Measurements from ENCODE around the gene PRLR. TPM values are rescaled to one million over a fixed set of nuclear protein-coding genes. Genes with fewer than 3 reads are reported as not detected.

PRLR gene
- total and polyA plus RNA-seq, 8 donors = 0.61 to 16.6 (median 8.1) TPM

DNA sequence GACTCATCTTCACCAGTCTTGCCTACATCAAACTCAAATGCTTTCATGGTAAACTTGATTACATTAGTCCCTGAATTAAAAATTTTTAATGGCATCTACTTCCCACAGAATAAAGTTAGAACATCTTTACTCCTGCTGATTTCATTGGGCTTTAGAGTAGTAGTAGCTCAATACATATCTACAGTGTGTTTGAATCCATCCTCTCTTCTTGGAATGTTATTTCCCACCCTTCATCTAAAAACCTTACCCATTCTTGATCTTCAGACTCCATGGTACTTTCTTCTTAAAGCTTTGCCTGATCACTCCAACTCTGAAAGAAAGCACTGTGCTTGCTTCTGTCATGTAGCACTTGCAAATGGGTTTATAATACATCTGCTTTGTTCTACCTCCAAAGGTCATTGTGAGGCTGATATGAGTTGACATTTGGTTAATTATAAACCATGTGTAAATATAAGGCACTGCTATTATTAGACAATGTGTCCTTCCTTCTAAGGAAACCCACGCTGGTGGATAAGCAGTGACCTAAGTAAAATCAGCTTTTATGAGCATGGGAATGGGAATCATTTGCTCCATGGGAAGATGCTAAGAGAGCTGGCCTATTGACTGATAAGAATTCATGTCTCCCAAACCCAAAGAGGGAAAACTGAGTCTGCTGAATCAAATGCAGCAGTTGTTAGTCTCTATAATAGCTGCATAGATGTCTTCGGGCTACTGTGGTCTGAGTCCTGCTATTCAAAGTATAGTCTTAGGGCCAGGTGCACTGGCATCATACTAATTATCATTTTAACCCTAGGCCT lies 7.5 kb upstream of the PRLR start:
- Histone ChIP-seq H3K36me3 (no peaks in the 10 kb centered on the region), H3K4me3 (no peak overlapping the region), H3K27ac (peak overlapping the region in 3 of 4 donors; percentile 19 to 83 (median 60)), H3K27me3 (no peaks in the 10 kb centered on the region), H3K4me1 (peaks cover 11 to 38% (median 23%) of the 10 kb centered on the region in 3 donors), H3K9me3 (no peaks in the 10 kb centered on the region)
- ATAC-seq (peak; percentile 93 to 98 (median 94)), FAIRE-seq (peak; percentile 86), DNase-seq (peak in 2 of 6 donors; percentile 37 to 52)
- intact Hi-C loops (cut with DNase I) = no loop called here
- TF ChIP-seq, protein P1, sequence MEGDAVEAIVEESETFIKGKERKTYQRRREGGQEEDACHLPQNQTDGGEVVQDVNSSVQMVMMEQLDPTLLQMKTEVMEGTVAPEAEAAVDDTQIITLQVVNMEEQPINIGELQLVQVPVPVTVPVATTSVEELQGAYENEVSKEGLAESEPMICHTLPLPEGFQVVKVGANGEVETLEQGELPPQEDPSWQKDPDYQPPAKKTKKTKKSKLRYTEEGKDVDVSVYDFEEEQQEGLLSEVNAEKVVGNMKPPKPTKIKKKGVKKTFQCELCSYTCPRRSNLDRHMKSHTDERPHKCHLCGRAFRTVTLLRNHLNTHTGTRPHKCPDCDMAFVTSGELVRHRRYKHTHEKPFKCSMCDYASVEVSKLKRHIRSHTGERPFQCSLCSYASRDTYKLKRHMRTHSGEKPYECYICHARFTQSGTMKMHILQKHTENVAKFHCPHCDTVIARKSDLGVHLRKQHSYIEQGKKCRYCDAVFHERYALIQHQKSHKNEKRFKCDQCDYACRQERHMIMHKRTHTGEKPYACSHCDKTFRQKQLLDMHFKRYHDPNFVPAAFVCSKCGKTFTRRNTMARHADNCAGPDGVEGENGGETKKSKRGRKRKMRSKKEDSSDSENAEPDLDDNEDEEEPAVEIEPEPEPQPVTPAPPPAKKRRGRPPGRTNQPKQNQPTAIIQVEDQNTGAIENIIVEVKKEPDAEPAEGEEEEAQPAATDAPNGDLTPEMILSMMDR (IDR thresholded peaks at IDR 0.05) = no peak
- 20 to 22% methylated on average over 2 of the region's 2 CpGs for WGBS, 2 donors

DNA sequence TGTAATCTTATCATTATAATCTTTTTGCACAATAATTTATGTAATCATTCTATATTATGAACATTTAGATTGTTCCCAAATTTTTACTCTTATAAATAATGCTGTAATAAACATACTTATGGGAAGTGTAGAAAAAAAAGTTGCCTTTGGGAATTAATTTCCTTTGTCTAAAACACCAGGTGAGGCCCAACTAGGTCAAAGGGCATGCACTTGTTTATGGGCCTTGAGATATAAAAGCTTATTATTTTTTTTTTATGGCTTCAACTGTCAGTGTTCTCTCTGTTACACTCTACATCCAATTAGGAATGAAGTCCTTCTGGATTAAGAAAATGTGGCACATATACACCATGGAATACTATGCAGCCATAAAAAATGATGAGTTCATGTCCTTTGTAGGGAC lies 6.5 kb upstream of the PRLR start:
- H3K27ac ChIP-seq = no peak overlapping the region
- TF ChIP-seq, protein P1 (IDR thresholded peaks at IDR 0.05) = no peak
- H3K4me3 ChIP-seq = no peak overlapping the region
- no peaks in the 10 kb centered on the region for H3K27me3 ChIP-seq
- no peaks in the 10 kb centered on the region for H3K36me3 ChIP-seq
- DNase-seq (no peak), FAIRE-seq (peak; percentile 17), ATAC-seq (no peak)
- H3K9me3 ChIP-seq = no peaks in the 10 kb centered on the region
- peaks cover 11 to 34% (median 23%) of the 10 kb centered on the region in 3 donors for H3K4me1 ChIP-seq
- intact Hi-C loops (cut with DNase I) = no loop called here

DNA sequence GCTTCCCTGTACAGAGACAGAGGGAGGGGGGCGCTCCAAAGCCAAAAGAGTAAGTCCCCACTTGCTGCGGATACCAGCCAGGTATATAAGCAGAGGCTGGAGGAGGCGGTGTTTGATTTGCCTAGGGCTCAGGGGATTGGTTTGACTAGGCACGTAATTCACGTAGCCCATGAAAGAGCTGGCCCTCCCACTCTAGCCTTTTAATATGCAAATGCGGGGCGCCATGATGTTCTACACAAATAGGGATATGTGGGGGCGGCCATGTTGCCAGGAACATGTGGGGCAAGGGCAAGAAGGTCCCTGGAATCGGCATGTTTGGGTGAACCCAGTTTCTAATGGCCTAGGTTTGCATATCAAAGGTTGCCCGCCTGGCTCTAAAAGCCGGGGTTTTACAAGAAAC lies 3.3 kb upstream of the PRLR start:
- Histone ChIP-seq H3K27ac (no peak overlapping the region), H3K4me1 (peaks cover 7 to 21% (median 20%) of the 10 kb centered on the region in 3 donors), H3K36me3 (no peaks in the 10 kb centered on the region), H3K4me3 (no peak overlapping the region), H3K27me3 (no peaks in the 10 kb centered on the region), H3K9me3 (no peaks in the 10 kb centered on the region)
- WGBS, 2 donors = 96 to 98% methylated on average over 11 of the region's 11 CpGs
- TF ChIP-seq, protein P1 (IDR thresholded peaks at IDR 0.05) = no peak
- FAIRE-seq (no peak), ATAC-seq (no peak), DNase-seq (no peak)
- intact Hi-C loops (cut with DNase I) = no loop called here

DNA sequence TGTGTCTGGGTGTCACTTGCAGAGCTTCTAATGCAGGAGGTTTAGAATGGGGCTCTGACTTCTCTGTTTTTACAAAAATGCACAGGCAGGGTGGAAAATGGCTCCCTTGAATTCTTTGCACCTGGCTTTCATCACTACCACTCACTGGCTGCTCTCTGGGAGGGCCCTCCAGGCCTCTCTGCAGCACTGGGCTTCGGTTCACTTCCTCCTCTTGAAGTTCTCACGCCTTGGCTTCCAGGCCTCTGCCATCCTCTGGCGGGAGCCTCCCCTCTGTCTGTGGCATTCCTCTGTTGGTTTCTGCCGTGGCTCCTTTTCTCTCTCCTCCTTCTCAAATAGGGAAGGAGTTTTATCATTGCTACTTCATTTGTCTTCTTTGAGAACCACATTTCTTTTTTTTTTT lies 2.8 kb upstream of the PRLR start:
- no peak overlapping the region for H3K27ac ChIP-seq
- no peak for DNase-seq
- ATAC-seq = no peak

More for the DNA sequence above, 2.8 kb upstream of the PRLR start:
- 87 to 94% methylated on average over 4 of the region's 4 CpGs for WGBS, 2 donors
- H3K36me3 ChIP-seq = no peaks in the 10 kb centered on the region
- no peaks in the 10 kb centered on the region for H3K27me3 ChIP-seq
- intact Hi-C loops (cut with DNase I) = no loop called here
- TF ChIP-seq, protein P1 (IDR thresholded peaks at IDR 0.05) = no peak
- no peak for FAIRE-seq
- H3K4me1 ChIP-seq = peaks cover 2 to 17% (median 15%) of the 10 kb centered on the region in 3 donors
- no peaks in the 10 kb centered on the region for H3K9me3 ChIP-seq
- H3K4me3 ChIP-seq = no peak overlapping the region
